HG02588 (cell line): ENCODE data around the gene SCLT1.
"Not testable (repeated sequence)": the region's sequence is repeated elsewhere in the genome, so short reads cannot be mapped to it uniquely, and the experiment has no call there.

Experiments
- ATAC-seq: cut with Tn5 transposase; IDR thresholded peaks from one replicate; pipeline ENCODE4 v1.9.1; 2021; ENCODE audit warnings: mild to moderate bottlenecking, moderate library complexity; ENCODE audit not compliant: unreplicated experiment

Gene SCLT1

DNA sequence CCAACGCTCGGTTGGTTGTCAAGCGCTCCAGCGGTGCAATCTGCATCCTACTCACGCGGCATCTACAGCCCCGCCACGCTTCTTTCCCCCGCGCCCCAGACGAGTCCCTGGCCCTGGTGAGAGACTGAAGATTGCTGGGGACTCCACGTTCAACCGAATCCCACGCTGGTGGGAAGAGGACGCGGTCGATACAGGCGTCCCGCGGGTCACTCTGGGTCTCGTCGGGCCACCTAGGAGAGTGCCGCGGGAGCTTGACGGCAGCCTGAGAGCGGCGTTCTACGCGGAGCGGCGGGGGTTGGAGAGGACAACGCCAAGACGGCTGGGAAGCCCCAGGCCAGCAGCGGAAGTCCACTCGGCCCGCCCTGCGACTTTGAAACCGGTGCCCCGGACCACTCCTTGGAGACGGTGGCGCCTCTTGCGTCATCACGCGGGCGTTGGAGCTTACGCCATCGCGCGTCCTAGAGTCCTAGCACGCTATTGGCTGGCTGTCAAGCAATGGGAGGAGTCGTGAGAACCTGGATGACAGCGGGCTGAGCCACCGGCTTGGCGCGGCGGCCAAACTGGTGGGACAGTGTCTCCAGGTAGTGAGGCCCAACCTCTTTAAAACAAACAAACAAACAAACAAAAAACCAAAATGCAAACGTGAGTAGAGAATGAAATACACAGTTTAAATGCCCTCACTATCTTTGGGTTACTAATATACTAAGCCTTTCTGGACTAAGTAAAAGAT, at the start of gene SCLT1:
TSS of gene SCLT1 (minus strand) at position 349 of the 730 bp plus-strand sequence. CDS start 436 bp downstream, outside the sequence.
- ATAC-seq: peak; percentile 96

DNA sequence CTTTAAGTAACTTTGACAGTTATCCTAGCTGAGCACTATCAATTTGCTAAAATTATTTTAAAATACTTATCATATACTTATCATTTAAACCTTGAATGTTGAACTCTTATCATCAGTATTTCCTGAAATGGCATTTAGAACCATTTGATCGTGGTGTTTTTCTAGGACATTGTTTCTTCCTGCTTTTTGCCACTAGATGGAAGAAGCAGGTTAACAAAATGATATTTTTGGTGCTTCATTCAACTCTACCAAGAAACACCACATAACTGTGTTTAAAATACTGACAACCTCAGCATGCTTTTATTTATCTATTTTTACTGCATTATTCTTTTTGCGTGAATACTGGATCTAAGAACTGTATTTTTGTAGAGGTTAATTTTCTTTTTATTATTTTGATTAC, 47.2 kb upstream of the SCLT1 start:
- ATAC-seq: no peak

DNA sequence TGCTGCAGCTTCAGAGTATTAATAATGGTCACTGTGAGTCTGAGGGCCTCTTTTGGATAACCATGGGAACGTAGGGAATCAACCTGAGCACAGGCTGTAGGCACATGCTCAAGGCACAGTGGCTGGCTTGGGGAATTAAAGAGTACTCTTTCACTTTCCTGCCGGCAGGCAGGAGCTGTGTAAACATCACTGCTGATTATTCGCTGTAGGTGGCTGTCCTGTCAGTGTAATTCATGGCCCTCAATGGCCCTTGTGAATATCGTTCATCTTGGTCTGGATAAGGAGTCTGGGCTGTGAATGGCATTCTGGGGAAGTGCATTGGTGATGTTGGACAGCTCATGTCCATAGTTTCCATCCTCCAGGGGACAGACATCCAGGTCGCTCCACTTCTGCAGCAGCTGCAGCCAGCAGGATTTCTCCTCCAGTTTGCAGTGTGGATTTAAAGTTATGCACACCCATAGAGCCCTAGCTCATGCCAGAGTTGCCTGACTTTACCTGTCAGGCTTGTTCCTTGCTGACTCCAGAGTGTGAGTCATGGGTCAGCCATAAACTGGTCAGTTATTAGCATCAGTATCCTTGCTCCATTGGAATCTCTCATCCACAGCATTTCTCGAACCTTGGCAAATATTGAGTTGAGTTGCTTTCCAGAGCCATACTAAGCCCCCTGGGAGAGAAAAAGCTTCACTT, 45.6 kb upstream of the SCLT1 start:
- ATAC-seq: no peak

DNA sequence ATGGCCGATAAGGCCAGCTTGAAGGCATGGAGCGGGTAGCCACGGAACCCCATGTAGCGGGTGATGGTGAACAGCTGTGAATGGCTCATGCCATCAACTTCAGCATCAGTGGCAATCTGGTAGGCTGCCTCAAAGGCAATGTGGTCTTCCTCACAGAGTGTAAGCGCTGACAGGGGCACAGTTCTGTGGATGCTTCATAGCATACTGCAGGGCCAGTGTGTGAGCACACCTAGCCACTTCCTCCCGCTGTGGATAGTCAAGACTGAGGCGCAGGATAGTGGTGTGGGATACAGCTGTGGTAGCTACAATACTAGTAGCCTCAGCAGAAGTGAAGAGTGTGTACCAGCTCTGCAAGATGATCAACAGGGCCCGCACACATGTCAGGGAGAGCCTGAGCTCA, 43.1 kb upstream of the SCLT1 start:
- ATAC-seq: no peak

DNA sequence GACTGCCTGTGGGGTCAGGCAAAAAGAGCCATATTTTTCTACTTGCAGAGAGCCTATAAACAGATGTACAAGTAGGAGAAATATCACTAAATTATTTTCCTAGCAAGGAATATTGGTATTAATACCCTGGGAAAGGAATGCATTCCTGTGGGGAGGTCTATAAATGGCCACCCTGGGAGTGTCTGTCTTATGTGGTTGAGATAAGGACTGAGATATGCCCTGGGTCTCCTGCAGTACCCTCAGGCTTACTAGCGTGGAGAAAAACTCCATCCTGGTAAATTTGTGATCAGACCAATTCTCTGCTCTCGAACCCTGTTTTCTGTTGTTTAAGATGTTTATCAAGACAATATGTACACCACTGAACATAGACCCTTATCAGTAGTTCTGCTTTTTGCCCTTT, 38.0 kb upstream of the SCLT1 start:
- ATAC-seq: no peak

DNA sequence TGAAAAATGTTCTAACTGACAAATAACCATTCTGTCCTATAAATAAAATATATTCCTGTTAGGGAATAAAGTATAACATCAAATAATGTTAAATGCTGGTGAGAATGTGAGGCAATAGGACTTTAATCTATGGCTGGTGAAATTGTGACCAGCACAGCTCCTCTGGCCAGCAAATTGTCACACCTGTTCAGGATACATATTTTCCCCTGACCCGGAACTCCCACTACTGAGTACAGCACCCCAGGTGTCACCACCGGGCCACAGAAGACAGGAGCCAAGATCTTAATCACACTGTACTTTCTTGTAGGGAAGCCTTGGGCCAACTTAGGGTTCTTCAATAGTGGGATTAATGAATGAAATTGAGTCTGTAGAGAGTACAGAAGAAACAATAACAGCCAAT, 35.8 kb upstream of the SCLT1 start:
- no peak for ATAC-seq

DNA sequence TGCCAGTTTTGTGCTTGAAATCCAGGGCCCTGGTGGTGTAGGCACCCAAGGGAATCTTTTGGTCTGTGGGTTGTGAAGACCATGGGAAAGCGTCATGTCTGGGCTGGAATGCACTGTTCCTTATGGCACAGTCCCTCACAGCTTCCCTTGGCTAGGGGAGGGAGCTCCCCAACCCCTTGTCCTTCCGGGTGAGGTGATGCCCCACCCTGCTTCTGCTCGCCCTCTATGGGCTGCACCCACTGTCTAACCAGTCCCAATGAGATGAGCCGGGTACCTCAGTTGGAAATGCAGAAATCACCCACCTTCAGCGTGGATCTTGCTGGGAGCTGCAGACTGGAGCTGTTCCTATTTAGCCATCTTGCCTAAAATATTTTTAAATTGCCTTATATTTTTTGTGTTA, 33.3 kb upstream of the SCLT1 start:
- not testable (repeated sequence) for ATAC-seq

DNA sequence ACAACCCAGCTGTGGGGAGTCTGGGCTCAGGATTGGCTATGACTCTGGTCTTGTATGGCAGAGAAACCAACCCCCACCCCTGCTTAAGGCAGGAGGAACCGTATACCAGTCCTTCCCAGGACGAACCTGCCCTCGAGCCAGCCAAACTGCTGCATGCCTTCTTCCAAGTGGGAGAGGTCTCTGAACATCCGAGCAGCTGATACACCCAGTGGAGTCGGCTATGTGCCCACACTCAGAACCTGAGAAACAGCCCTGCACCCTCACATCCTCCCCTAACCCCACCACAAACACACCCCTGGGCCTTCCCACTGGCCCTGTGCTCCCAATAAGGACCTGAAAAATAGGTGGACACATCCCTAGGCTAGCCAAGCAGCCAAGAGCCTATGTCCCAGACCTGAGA, 24.4 kb upstream of the SCLT1 start:
- no peak for ATAC-seq

DNA sequence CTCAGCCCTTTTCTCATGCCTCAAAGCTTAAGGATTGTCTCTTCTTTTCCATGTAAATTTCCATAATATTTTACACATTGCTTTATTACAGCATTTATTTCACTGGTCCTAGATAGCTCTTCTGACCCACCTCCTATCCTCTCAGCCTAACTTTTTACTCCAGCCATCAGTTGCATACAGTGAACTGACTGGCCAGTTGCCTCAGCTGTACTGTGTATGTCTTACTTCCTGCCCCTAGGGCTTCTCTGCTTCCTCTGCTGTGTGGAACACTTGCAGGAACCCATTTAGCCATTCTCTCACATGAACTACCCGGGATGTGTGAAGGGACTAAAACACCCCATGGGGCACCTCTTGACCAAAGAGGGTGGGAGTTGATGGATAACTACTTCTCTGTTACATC, 20.6 kb upstream of the SCLT1 start:
- ATAC-seq: no peak

DNA sequence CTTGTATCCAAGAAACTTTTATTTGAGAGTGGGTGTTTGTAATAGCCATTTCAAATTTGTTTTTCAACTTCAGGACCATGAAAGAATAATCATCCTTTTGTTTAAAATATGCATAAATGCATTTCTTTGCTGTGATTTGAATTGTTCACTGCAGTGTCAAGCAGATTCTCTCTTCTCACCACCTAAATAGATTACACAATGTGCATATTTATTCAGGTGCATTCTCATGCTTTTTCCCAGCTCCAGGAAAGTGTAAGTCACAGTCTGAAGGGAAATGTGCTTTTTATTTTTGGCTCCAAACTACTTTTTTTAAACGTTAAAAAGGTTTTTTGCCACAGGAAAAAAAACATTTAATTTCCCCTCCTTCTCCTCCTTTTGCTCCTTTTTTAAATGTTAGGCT, 20.1 kb upstream of the SCLT1 start:
- no peak for ATAC-seq

DNA sequence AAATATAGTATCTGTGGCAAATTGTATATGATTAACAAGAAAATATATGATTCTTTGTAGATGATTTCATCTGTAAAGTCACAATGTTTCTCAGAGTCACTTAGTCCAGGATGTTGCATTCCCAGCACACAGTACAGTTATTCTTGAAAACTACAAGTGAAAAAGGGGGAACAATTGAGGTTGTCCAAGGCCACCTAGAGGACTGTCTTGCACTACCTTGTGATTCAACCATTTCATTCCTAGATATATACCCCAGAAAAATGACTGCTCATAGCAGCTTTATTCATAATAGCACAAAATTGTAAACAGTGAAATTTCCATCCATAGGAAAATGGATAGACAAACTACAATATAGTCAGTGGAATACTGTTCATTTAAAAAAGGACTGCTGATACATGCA, 18.6 kb upstream of the SCLT1 start:
- ATAC-seq: no peak

DNA sequence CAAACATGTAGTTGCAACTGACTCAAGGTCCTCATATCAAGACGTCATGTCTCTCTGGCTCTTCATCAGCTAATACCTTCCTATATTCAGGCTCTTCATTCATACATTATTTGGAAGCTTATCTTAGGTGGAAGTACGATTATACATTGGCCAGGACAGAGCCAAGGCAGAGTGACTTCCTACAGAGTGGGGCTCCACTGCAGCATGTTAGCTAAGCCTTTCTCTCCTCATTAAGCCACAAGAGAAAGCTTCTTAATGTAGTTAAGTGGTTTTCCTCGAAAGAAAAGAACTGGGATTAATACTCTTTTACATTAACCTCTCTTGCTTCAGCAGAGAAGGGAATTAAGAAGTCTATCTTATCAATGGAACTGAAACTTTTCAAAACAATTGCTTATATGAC, 17.6 kb upstream of the SCLT1 start:
- ATAC-seq: no peak

DNA sequence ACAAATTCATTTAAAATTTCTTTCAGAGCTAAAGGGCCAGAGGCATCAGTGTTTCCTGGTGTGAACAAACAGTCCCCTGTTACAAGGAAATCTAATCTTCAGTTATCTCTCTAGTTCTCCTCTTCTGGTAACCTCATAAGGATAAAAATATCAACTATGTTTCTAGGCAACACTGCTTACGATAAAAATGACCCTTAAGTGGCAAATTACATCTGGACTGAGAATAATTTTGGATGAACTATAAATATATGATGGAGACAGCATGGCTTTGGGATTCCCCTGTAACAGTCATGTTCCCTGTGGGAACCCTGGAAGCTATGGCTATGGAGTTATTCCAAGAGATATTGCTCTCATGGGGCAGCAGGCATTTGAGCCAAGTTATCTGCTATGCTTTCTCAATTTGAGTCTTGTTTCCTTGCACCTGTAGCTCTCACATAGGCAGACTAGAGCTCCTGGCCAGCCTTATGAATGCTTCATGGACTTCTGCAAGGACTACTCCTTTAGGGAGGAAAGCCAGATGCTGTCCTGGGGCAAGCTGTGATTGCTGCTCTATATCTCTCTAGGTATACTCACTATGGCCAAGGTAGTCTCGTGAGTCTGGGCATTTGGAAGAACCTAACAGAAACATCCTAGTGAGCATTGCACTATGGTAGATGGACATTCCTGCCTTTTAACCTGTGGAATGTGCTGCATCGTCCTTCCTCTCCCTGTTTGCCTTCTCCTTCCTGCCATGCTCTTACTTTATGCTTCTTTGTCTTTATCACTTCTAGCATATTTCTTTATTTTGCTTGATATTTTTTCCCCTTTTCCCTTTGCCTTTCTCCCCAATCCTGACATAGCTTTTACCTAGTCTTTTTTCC, 16.9 kb upstream of the SCLT1 start:
- no peak for ATAC-seq

DNA sequence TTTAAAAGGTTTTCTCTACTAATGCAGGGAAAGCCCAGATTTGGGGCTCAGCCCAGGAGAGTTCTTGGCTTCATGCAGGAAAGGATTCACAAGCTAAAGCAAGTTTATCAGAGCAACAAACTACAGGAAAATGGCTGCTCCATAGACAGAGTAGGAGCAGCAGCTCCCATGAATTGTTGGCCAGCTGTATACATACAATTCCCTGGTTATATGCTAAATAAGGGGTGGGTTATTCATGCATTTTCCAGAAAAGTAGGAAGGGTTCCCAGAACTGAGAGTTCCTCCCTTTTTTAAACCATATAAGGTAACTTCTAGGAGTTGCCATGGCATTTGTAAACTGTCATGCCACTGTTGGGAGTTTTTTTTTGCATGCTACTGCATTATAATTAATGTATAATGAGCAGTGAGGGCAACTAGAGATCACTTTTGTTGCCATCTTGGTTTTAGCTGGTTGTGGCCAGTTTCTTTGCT, 5.2 kb upstream of the SCLT1 start:
- ATAC-seq: no peak

DNA sequence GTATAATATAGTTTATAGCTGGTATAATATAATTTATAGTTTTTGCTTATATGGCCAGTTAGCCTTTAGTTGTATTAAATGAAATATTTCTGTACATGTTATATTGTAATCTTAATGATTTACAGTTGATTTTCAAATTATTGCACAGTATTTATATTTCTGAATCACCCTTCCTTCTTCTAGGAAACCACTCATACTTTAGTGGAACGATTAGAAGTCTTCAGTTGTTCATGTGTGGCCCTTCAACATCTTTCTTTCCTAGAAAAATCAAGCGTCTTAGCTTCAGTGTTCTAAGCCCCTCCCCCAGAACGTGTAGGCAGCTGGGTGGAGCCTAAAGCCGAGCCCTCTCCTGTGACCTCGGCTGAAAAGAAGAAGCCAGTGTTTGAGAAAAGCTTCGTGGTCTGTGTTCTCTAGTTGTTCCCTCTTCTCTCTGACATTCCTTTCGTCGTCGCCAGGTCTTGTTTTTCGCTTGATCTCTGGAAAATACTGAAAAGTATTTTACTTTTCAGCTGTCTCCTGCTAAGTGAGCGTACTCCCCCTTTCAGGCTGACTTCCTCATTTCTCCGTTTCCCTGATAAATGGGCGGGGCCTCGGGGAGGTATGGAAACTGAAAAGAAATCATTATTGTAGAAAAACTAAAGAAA, 2.6 kb upstream of the SCLT1 start, which contains the start of gene C4orf33:
TSS of gene C4orf33 (plus strand) at position 342 of the 644 bp plus-strand sequence. CDS start 6,459 bp downstream, outside the sequence.
- peak; percentile 41 for ATAC-seq

DNA sequence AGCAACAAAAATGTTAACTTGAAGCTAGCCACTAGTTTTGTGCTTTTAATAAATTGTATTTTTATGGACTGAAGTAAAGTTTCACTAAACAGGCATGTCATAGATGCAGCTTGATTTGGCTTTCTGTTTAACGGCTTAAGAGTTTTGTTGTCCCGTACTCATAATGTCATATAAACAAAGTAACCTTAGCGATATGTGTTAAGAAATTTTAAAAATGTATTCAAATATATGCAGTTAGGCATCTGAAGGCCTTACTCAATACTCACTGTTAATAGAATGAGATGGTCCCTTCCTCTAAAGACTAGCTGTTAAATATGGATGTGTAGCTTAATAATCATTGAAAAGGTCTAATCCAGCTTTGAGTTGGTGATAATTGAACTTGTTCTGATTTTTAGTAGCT, 1.0 kb upstream of the SCLT1 start:
- no peak for ATAC-seq

DNA sequence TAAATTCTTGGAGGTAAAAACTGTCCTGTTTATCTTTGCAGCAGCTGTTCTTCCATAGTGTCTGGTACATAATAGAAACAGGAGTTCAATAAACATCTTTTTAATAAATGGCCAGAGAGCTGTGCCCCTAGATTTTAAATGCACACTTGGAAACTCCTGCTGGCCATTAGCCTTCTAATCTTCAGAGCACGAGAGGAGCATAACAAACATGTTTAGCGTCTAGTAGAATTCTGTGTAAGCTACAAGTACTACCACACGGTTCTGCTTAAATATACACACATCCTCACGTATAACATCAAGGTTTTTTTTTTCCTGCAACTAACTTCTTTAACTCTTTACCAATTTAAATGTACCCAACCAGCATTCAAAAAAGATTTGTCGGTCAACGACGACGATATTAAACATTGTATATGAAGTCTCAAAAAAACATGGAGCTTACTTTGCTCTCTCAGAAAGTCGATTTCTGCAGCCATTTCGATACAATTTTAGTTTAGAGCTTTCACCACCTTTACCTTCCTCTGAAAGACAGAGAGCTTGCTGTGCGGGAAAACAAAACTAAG, 628 bp downstream of the SCLT1 start:
- ATAC-seq: no peak

DNA sequence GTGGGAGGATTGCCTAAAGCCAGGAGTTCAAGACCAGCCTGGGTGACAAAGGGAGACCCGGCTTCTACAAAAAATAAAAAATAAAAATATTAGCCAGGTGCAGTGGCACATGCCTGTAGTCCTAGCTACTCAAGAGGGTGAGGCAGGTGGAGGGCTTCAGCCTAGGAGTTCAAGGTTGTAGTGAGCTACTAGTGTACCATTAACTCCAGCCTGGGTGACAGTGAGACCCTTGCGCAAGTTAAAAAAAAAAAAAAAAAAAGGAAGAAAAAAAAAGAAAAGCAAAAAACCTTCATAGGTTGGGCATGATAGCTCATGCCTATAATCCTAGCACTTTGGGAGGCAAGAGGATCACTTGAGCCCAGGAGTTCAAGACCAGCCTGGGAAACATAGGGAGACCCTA, 5.8 kb downstream of the SCLT1 start:
- ATAC-seq: no peak

DNA sequence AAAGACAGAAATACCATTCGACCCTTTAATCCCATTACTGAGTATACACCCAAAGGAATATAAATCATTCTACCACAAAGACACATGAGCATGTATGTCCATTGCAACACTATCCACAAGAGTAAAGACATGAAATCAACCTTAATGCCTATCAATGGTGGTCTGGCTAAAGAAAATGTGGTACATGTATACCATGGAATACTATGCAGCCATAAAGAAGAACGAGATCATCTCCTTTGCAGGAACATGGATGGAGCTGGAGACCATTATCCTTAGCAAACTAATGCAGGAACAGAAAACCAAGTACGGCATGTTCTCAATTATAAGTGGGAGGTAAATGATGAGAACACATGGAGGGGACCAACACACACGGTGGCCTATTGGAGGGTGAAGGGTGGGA, 7.9 kb downstream of the SCLT1 start:
- no peak for ATAC-seq

DNA sequence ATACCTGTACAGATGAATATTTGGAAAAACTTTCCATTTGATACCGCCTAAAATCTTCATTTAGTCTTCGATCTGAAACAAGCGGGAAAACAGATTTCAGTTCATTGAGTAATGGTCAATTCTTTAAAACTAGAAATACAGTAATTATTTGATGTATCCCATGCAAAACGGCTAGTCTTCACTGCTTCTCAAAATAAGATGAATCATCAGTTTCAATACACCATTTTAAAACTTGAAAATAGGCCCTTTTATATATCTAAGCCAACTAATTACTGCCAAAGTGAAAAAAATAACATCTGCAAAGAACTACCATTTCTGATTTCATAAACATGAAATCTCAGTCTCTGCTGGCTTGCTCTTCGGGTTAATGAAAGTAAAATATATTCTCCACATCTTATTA, 11.0 kb downstream of the SCLT1 start:
- ATAC-seq: no peak

DNA sequence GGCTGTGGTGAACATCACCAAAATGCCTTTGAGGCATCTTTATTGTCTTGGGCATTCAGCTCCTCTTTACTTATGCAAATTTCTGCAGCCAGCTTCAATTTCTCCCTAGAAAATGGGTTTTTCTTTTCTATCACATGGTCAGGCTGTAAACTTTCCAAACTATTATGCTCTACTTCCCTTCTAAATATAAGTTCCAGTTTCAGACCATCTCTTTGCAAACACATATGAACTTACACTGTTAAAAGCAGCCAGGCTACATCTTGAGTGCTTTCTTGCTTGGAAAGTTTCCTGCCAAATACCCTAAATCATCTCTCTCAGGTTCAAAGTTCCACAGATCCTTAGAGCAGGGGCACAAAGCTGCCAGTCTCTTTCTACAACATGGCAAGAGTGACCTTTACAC, 13.2 kb downstream of the SCLT1 start:
- ATAC-seq: no peak
